GM19438 (cell line): ENCODE measurements around the gene RPA1.

ENCODE experiments used
- ATAC-seq: cut with Tn5 transposase; IDR thresholded peaks from one replicate; pipeline ENCODE4 v1.9.1; 2021; ENCODE audit warnings: low read depth; ENCODE audit not compliant: unreplicated experiment

The RPA1 gene

GRCh38 chr17:1906662-1907101, 76.9 kb downstream of the RPA1 start:
- ATAC-seq, result no peak

GRCh38 chr17:1907216-1907631, 77.4 kb downstream of the RPA1 start:
- no peak for ATAC-seq

GRCh38 chr17:1907909-1908698, 78.3 kb downstream of the RPA1 start:
- no peak for ATAC-seq

- no peak for ATAC-seq
These were observed 79.0 kb downstream of the RPA1 start for GRCh38 chr17:1908699-1909309.

- no peak for ATAC-seq
These were observed 80.2 kb downstream of the RPA1 start for GRCh38 chr17:1909985-1910384.

GRCh38 chr17:1912146-1912545, 82.3 kb downstream of the RPA1 start:
- no peak for ATAC-seq

- ATAC-seq, result no peak
These were observed 83.9 kb downstream of the RPA1 start for GRCh38 chr17:1913702-1914101.

- no peak for ATAC-seq
These were observed 84.9 kb downstream of the RPA1 start for GRCh38 chr17:1914661-1915083.

GRCh38 chr17:1915889-1916288, 86.1 kb downstream of the RPA1 start:
- ATAC-seq, result no peak

- ATAC-seq, result no peak
These were observed 86.5 kb downstream of the RPA1 start for GRCh38 chr17:1916316-1916715.

GRCh38 chr17:1916963-1917715, 87.3 kb downstream of the RPA1 start:
- ATAC-seq, result no peak

- ATAC-seq, result no peak
These were observed 88.7 kb downstream of the RPA1 start for GRCh38 chr17:1918346-1919162.

- no peak for ATAC-seq
These were observed 89.4 kb downstream of the RPA1 start for GRCh38 chr17:1919201-1919600.

GRCh38 chr17:1920948-1921351, 91.1 kb downstream of the RPA1 start:
- ATAC-seq, result no peak

GRCh38 chr17:1928976-1929375, 99.2 kb downstream of the RPA1 start:
- no peak for ATAC-seq

- ATAC-seq, result no peak
These were observed 100.5 kb downstream of the RPA1 start for GRCh38 chr17:1930337-1930645.

GRCh38 chr17:1931844-1932579, 102.2 kb downstream of the RPA1 start:
- ATAC-seq, result no peak

GRCh38 chr17:1933875-1934715, 104.3 kb downstream of the RPA1 start:
- ATAC-seq, result no peak

GRCh38 chr17:1934901-1935300, 105.1 kb downstream of the RPA1 start:
- ATAC-seq, result no peak
